Activated CD8-positive, alpha-beta T cell treated with anti-CD3 and anti-CD28 coated beads for 36 hours (primary cell): Measurements from ENCODE around the gene SLC40A1. TPM values are rescaled to one million over a fixed set of nuclear protein-coding genes. Genes with fewer than 3 reads are reported as not detected.

Source experiments
- ATAC-seq: fragments of 200-7000 bp; cut with Tn5 transposase; one replicate; pipeline ENCODE4 v1.10.0; 2021; ENCODE audit warnings: mild to moderate bottlenecking, moderate library complexity
- CTCF ChIA-PET: fragments of 350-600 bp; sonication (Branson Sonifier 250); formaldehyde crosslinking; loops from one replicate; lab custom pipeline; 2021; ENCODE audit warnings: antibody characterized with exemption; lab: Charles Lee
- POLR2A ChIA-PET: fragments of 350-600 bp; sonication (Branson Sonifier 250); formaldehyde crosslinking; loops from one replicate; lab custom pipeline; 2021; ENCODE audit warnings: antibody characterized with exemption; lab: Charles Lee
- DNase-seq: peaks from one replicate; pipeline ENCODE4 v3.0.0-alpha.2; 2020
- H3K27ac Mint-ChIP-seq: one replicate; pipeline ENCODE4 v1.8.0; 2021; ENCODE audit warnings: mild to moderate bottlenecking, mixed read lengths
- H3K27me3 Mint-ChIP-seq: one replicate; pipeline ENCODE4 v1.8.0; 2021; ENCODE audit warnings: mixed read lengths
- H3K36me3 Mint-ChIP-seq: one replicate; pipeline ENCODE4 v1.8.0; 2021; ENCODE audit warnings: low read depth, mixed read lengths
- H3K4me1 Mint-ChIP-seq: one replicate; pipeline ENCODE4 v1.8.0; 2021; ENCODE audit warnings: low read depth, mixed read lengths
- H3K4me3 Mint-ChIP-seq: one replicate; pipeline ENCODE4 v1.8.0; 2021; ENCODE audit warnings: mild to moderate bottlenecking, moderate library complexity, mixed read lengths
- H3K9me3 Mint-ChIP-seq: one replicate; pipeline ENCODE4 v1.8.0; 2021; ENCODE audit warnings: mixed read lengths
- CTCF ChIP-seq: fragments of 200-600 bp; IDR thresholded peaks from one replicate; pipeline ENCODE4 v1.8.0; 2022; ENCODE audit warnings: antibody characterized with exemption, mild to moderate bottlenecking
- intact Hi-C: fragments of 100-400 bp; cut with micrococcal nuclease; formaldehyde crosslinking; loops from one replicate; pipeline ENCODE4 v1.10.0; 2022
- total RNA-seq, 2 experiments: library from RNA; stranded (reverse); gene quantifications; one replicate each; pipeline ENCODE4 v1.2.3, GENCODE V29; 2021

The SLC40A1 gene
- total RNA-seq, 2 experiments from 2014 or later: 1.2 to 1.5 TPM

GRCh38 chr2:189527041-189527750 lies 53.4 kb downstream of the SLC40A1 start:
- no peak overlapping the region for H3K27ac Mint-ChIP-seq
- ChIA-PET CTCF (no interaction called here), POLR2A (no interaction called here)
- intact Hi-C loops: no loop called here
- TF ChIP-seq CTCF: no peak
- ATAC-seq: no peak
- H3K36me3 Mint-ChIP-seq: no peaks in the 10 kb centered on the region
- H3K4me1 Mint-ChIP-seq: no peaks in the 10 kb centered on the region
- no peaks in the 10 kb centered on the region for H3K27me3 Mint-ChIP-seq
- H3K9me3 Mint-ChIP-seq: no peaks in the 10 kb centered on the region
- H3K4me3 Mint-ChIP-seq: no peak overlapping the region
- no peak for DNase-seq

DNA sequence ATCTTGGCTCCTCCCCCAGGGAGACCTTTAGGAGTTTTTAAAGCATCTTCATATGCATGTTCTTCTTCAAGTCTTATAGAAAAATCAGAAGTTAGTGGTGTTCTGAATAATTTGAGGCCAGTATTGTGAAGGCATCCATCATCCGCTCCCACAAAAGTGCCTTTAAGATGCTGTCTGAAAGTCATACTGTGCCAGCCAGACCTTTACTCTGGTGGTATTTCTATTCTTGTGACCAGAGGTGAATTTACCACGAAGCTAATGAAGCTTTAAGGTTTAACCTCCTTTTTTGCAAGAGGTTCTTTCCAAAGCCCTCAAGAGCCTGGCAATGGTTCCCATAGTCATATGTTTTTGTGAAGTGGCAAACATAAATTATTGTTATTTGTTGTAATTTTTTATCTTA lies 54.3 kb downstream of the SLC40A1 start:
- Mint-ChIP-seq H3K9me3 (no peaks in the 10 kb centered on the region), H3K4me3 (no peak overlapping the region), H3K36me3 (no peaks in the 10 kb centered on the region), H3K27me3 (no peaks in the 10 kb centered on the region), H3K4me1 (no peaks in the 10 kb centered on the region), H3K27ac (no peak overlapping the region)
- intact Hi-C loops: no loop called here
- no peak for DNase-seq
- ATAC-seq: no peak
- ChIA-PET CTCF (no interaction called here), POLR2A (no interaction called here)
- TF ChIP-seq CTCF: no peak

GRCh38 chr2:189524746-189525145 lies 55.8 kb downstream of the SLC40A1 start:
- no peaks in the 10 kb centered on the region for H3K27me3 Mint-ChIP-seq
- H3K4me1 Mint-ChIP-seq: no peaks in the 10 kb centered on the region
- intact Hi-C loops: no loop called here

DNA sequence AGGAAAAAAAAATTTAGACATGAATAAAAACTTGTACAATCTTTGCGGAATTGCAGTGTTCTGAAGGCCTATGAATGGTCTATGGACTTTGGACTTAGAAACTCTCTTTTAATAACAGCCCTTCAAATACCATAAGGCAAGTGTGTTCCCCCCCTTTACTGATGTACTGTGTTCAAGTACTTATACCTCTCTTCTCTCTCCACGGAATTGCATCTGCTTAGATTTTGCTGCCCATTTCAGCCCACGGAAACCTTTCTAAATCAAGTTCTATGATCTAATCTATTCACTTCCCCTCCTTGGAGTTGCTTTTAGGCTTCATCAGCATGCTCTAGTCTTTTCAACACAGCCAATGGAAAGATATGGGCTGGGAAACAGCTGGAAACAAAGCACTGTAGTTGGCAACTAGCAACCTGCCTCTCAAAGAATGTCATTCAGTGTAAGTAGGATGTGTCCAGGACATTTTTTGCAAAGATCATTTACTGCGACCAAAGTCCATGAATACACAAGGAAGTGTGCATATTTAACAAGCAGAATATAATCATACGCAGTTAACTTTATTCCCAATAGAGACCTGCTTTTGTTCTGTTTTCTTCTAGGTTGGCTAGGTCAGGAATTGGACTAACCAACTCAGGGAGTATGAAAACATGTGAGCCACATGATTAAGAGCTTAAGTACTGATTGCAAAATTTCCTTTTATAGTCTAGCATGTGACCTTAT lies 58.0 kb downstream of the SLC40A1 start:
- CTCF ChIA-PET: no interaction called here
- intact Hi-C loops: no loop called here

More at GRCh38 chr2:189524746-189525145, 55.8 kb downstream of the SLC40A1 start:
- H3K27ac Mint-ChIP-seq: no peak overlapping the region
- POLR2A ChIA-PET: no interaction called here
- H3K36me3 Mint-ChIP-seq: no peaks in the 10 kb centered on the region
- DNase-seq: no peak
- CTCF ChIA-PET: no interaction called here
- no peak for TF ChIP-seq CTCF
- no peak for ATAC-seq
- H3K4me3 Mint-ChIP-seq: no peak overlapping the region
- no peaks in the 10 kb centered on the region for H3K9me3 Mint-ChIP-seq

More for the DNA sequence above, 58.0 kb downstream of the SLC40A1 start:
- POLR2A ChIA-PET: no interaction called here
- no peak for TF ChIP-seq CTCF
- DNase-seq (no peak), ATAC-seq (no peak)
- no peaks in the 10 kb centered on the region for H3K4me1 Mint-ChIP-seq
- H3K36me3 Mint-ChIP-seq: no peaks in the 10 kb centered on the region
- H3K9me3 Mint-ChIP-seq: no peaks in the 10 kb centered on the region
- no peak overlapping the region for H3K4me3 Mint-ChIP-seq
- peaks cover 2% of the 10 kb centered on the region for H3K27me3 Mint-ChIP-seq
- H3K27ac Mint-ChIP-seq: no peak overlapping the region
